Frontal cortex (tissue), 4 donors: ENCODE results near the gene RGL1. TPM values are rescaled to one million over a fixed set of nuclear protein-coding genes. Genes with fewer than 3 reads are reported as not detected.

ENCODE experiments used
- DNase-seq, 2 donors: peaks; one replicate each; pipeline ENCODE4 v3.0.0; 2012; ENCODE audit warnings: low spot score in 2 of 2
- FAIRE-seq: peaks from 2 replicates; lab custom pipeline; 2012; peaks lifted over from hg19 to GRCh38; lab: Jason Lieb, UNC
- total RNA-seq: library from RNA; depleted of rRNA; stranded (reverse); fragments of >200 nt; gene quantifications from one replicate; pipeline ENCODE4 v1.2.3, GENCODE V29; 2014
- donor health status: control.
- donor health status: control.
- donor health status: control.

Gene RGL1
- total RNA-seq, 1 donor from 2014 or later, result 40.4 TPM

GRCh38 chr1:183970516-183971300 is 165.8 kb downstream of the RGL1 start:
- FAIRE-seq, result no peak

GRCh38 chr1:183975651-183976050 is 170.7 kb downstream of the RGL1 start:
- FAIRE-seq, result no peak
- DNase-seq, result no peak

More at GRCh38 chr1:183970516-183971300, 165.8 kb downstream of the RGL1 start:
- no peak for DNase-seq

- no peak for FAIRE-seq
- DNase-seq, result no peak
These were observed 172.8 kb downstream of the RGL1 start for GRCh38 chr1:183977717-183978116.

Other genes starting within 250 kb of the RGL1 start
- gene NCF2, start 214.7 kb upstream of the RGL1 start, total RNA-seq, result 4.9 TPM
- gene ARPC5, start 169.3 kb upstream of the RGL1 start, total RNA-seq, result 123 TPM
- gene APOBEC4, start 151.8 kb upstream of the RGL1 start, total RNA-seq, result not detected
- gene COLGALT2, start 232.6 kb downstream of the RGL1 start, total RNA-seq, result 13.9 TPM
- 30.2 TPM for gene TSEN15, start 246.6 kb downstream of the RGL1 start, total RNA-seq